ENCODE results near the gene NIT1. TPM values are rescaled to one million over a fixed set of nuclear protein-coding genes. Genes with fewer than 3 reads are reported as not detected.

Gene NIT1
- total and polyA plus RNA-seq, 2 experiments from 2014 or later: 41.3 to 48.9 TPM

- Histone ChIP-seq H3K4me2 (no peak overlapping the region), H3K9me3 (ENCODE audit: low read depth) (no peaks in the 10 kb centered on the region), H3K9me2 (replicated peaks; ENCODE audit: insufficient read depth) (no peaks in the 10 kb centered on the region), H3K27ac (no peak overlapping the region), H3K27me3 (no peaks in the 10 kb centered on the region), H3K36me3 (replicated peaks; ENCODE audit: insufficient read depth, low read depth) (no peaks in the 10 kb centered on the region), H3K4me1 (ENCODE audit: insufficient read depth) (peaks cover 7% of the 10 kb centered on the region), H3K4me3 (no peak overlapping the region), H4K20me1 (ENCODE audit: insufficient read depth, poor library complexity, severe bottlenecking) (peaks cover 5% of the 10 kb centered on the region), H3K79me2 (peaks cover 34% of the 10 kb centered on the region), H2AFZ (no peak overlapping the region)
- TF ChIP-seq EZH2 (IDR thresholded peaks at IDR 0.05; ENCODE audit: borderline replicate concordance) (no peak), EZH2phosphoT487 (IDR thresholded peaks at IDR 0.05; ENCODE audit: low read depth, severe bottlenecking, unreplicated experiment) (no peak), CTCF (IDR thresholded peaks at IDR 0.05; ENCODE audit: poor library complexity) (no peak)
- DNase-seq (ENCODE audit: low spot score): no peak
- 95% methylated on average over 1 of the region's 1 CpG for WGBS (ENCODE audit: low lambda C conversion rate, missing lambda C conversion rate)
Measured at GRCh38 chr1:161138431-161138830, 20.5 kb downstream of the NIT1 start.

- Histone ChIP-seq H3K4me3 (no peak overlapping the region), H3K27ac (no peak overlapping the region), H3K9me3 (ENCODE audit: low read depth) (no peaks in the 10 kb centered on the region), H4K20me1 (ENCODE audit: insufficient read depth, poor library complexity, severe bottlenecking) (no peaks in the 10 kb centered on the region), H3K4me1 (ENCODE audit: insufficient read depth) (no peaks in the 10 kb centered on the region), H2AFZ (no peak overlapping the region), H3K27me3 (no peaks in the 10 kb centered on the region), H3K9me2 (replicated peaks; ENCODE audit: insufficient read depth) (no peaks in the 10 kb centered on the region), H3K4me2 (no peak overlapping the region), H3K36me3 (replicated peaks; ENCODE audit: insufficient read depth, low read depth) (no peaks in the 10 kb centered on the region), H3K79me2 (peaks cover 20% of the 10 kb centered on the region)
- WGBS (ENCODE audit: low lambda C conversion rate, missing lambda C conversion rate): 62% methylated on average over 1 of the region's 1 CpG
- peak; percentile 71 for DNase-seq (ENCODE audit: low spot score)
- no peak for TF ChIP-seq EZH2phosphoT487 (IDR thresholded peaks at IDR 0.05; ENCODE audit: low read depth, severe bottlenecking, unreplicated experiment)
- TF ChIP-seq CTCF (IDR thresholded peaks at IDR 0.05; ENCODE audit: poor library complexity): peak; percentile 61
Measured at GRCh38 chr1:161139766-161140165, 21.9 kb downstream of the NIT1 start.

- Histone ChIP-seq H3K79me2 (peaks cover 9% of the 10 kb centered on the region), H3K9me3 (ENCODE audit: low read depth) (no peaks in the 10 kb centered on the region), H3K4me2 (no peak overlapping the region), H3K27me3 (no peaks in the 10 kb centered on the region), H3K4me3 (no peak overlapping the region), H3K9me2 (replicated peaks; ENCODE audit: insufficient read depth) (no peaks in the 10 kb centered on the region), H3K27ac (no peak overlapping the region), H3K36me3 (replicated peaks; ENCODE audit: insufficient read depth, low read depth) (no peaks in the 10 kb centered on the region), H3K4me1 (ENCODE audit: insufficient read depth) (no peaks in the 10 kb centered on the region), H4K20me1 (ENCODE audit: insufficient read depth, poor library complexity, severe bottlenecking) (no peaks in the 10 kb centered on the region), H2AFZ (no peak overlapping the region)
- no peak for DNase-seq (ENCODE audit: low spot score)
- WGBS (ENCODE audit: low lambda C conversion rate, missing lambda C conversion rate): 97% methylated on average over 28 of the region's 29 CpGs
- TF ChIP-seq CTCF (IDR thresholded peaks at IDR 0.05; ENCODE audit: poor library complexity): no peak
Measured at GRCh38 chr1:161140755-161141400, 23.0 kb downstream of the NIT1 start.

- no peaks in the 10 kb centered on the region for H3K27me3 ChIP-seq
- WGBS (ENCODE audit: low lambda C conversion rate, missing lambda C conversion rate): 84% methylated on average over 3 of the region's 3 CpGs
- H3K27ac ChIP-seq: no peak overlapping the region
- no peaks in the 10 kb centered on the region for H3K36me3 ChIP-seq (replicated peaks; ENCODE audit: insufficient read depth, low read depth)
- no peaks in the 10 kb centered on the region for H3K79me2 ChIP-seq
- no peaks in the 10 kb centered on the region for H3K9me3 ChIP-seq (ENCODE audit: low read depth)
- H4K20me1 ChIP-seq (ENCODE audit: insufficient read depth, poor library complexity, severe bottlenecking): no peaks in the 10 kb centered on the region
- no peaks in the 10 kb centered on the region for H3K4me1 ChIP-seq (ENCODE audit: insufficient read depth)
- no peaks in the 10 kb centered on the region for H3K9me2 ChIP-seq (replicated peaks; ENCODE audit: insufficient read depth)
- TF ChIP-seq EZH2phosphoT487 (IDR thresholded peaks at IDR 0.05; ENCODE audit: low read depth, severe bottlenecking, unreplicated experiment) (no peak), EZH2 (IDR thresholded peaks at IDR 0.05; ENCODE audit: borderline replicate concordance) (no peak)
- no peak overlapping the region for H2AFZ ChIP-seq
- DNase-seq (ENCODE audit: low spot score): no peak
- no peak overlapping the region for H3K4me2 ChIP-seq
- H3K4me3 ChIP-seq: no peak overlapping the region
Measured at GRCh38 chr1:161145832-161146231, 27.9 kb downstream of the NIT1 start.
